ENCODE results near the gene C1RL. TPM values are rescaled to one million over a fixed set of nuclear protein-coding genes. Genes with fewer than 3 reads are reported as not detected.

Gene C1RL
- total RNA-seq, 1 experiment from 2014 or later, result 8.9 TPM

DNA sequence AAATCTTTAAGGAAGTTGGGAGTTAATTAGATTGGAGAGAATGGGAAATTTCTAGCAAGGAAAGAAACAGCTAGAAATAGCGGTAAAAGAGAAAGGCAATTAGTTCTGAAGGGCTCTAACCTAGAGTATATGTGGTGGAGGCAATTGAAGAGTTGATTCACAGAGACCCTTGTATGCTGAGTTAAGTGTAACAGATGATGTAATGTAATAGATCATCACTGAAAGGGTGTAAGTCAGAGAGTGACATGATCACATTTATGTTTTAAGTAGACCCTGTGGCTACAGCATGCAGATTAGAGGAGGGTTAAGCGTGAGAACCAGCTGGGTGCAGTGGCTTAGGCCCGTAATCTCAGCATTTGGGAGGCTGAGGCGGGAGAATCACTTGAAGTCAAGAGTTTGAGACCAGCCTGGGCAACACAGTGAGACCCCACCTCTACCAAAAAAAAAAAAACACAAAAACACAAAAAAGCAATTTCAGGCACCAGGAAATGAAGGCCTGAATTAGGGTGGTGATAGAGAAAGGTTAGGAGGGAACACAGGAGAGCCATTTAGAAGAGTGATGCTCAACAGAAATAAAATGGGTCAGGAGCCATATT lies 16.7 kb upstream of the C1RL start:
- intact Hi-C loops (cut with micrococcal nuclease), result no loop called here
- no peaks in the 10 kb centered on the region for H3K79me2 ChIP-seq (ENCODE audit: low read length)
- DNase-seq, result no peak
- H3K4me1 ChIP-seq (ENCODE audit: insufficient read depth, low read length), result peaks cover 7% of the 10 kb centered on the region; the same call in 1 of the 2 replicates
- H4K20me1 ChIP-seq (ENCODE audit: low read length), result no peaks in the 10 kb centered on the region
- CTCF ChIA-PET, result no interaction called here
- POLR2A ChIA-PET (ENCODE audit: unreplicated experiment), result no interaction called here
- H3K9me3 ChIP-seq (ENCODE audit: low read length), result no peaks in the 10 kb centered on the region
- H3K27ac ChIP-seq (ENCODE audit: low read length), result no peak overlapping the region
- no TSS peak for BruUV-seq (replicated peaks)
- H3K4me2 ChIP-seq (ENCODE audit: low read length), result no peak overlapping the region
- TF ChIP-seq EZH2phosphoT487 (IDR thresholded peaks at IDR 0.05; ENCODE audit: borderline replicate concordance, low read length), result no peak
- TF ChIP-seq, protein P1, sequence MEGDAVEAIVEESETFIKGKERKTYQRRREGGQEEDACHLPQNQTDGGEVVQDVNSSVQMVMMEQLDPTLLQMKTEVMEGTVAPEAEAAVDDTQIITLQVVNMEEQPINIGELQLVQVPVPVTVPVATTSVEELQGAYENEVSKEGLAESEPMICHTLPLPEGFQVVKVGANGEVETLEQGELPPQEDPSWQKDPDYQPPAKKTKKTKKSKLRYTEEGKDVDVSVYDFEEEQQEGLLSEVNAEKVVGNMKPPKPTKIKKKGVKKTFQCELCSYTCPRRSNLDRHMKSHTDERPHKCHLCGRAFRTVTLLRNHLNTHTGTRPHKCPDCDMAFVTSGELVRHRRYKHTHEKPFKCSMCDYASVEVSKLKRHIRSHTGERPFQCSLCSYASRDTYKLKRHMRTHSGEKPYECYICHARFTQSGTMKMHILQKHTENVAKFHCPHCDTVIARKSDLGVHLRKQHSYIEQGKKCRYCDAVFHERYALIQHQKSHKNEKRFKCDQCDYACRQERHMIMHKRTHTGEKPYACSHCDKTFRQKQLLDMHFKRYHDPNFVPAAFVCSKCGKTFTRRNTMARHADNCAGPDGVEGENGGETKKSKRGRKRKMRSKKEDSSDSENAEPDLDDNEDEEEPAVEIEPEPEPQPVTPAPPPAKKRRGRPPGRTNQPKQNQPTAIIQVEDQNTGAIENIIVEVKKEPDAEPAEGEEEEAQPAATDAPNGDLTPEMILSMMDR (conservative IDR thresholded peaks at IDR 0.05; ENCODE audit: low read depth, low read length), result no peak
- no peaks in the 10 kb centered on the region for H3F3A ChIP-seq (ENCODE audit: low read length, unreplicated experiment)
- no peak overlapping the region for H3K4me3 ChIP-seq (ENCODE audit: low read length)
- no peak overlapping the region for H2AFZ ChIP-seq (ENCODE audit: low read length)
- no peaks in the 10 kb centered on the region for H3K27me3 ChIP-seq (ENCODE audit: low read length)
- H3K9ac ChIP-seq (ENCODE audit: low read length), result no peak overlapping the region
- ATAC-seq, result no peak
- H3K36me3 ChIP-seq (ENCODE audit: low read depth, low read length), result no peaks in the 10 kb centered on the region
- H3K9me2 ChIP-seq (replicated peaks; ENCODE audit: low read length), result no peaks in the 10 kb centered on the region

DNA sequence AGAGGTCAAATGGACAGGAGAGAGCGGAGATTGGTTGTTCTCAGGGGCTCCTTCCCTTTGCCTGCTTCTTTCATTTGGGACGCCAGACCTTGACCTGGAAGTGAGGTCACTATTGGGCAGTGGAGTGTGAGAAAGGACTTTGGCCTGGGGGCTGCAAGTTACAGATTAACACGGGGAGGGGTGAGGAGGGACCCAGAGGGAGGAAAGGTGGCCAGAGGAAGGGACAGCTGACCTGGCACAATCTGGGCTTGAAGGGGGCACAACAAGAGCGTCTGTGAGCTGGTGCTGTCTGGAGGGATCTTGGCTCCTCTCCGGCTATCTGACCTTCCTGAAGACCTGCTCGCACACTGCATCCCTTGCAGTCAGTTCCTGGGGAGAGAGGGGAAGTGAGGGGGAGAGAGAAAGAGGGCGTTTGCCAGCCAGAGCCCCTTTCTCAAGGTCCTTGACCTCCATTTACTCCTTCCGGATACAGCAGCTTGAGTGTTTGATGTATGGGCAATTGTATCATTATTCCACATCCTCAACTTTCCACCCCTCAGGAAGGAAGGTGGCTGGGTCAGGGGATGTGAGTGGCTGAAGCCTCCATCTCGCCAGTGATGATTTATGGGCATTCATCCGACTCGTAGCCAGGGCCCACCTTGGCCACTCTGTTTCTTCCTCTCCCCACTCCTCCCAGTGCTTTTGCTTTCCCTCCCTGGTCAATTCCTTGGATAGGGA lies 14.9 kb upstream of the C1RL start:
- Histone ChIP-seq H4K20me1 (ENCODE audit: low read length) (no peaks in the 10 kb centered on the region), H3K79me2 (ENCODE audit: low read length) (no peaks in the 10 kb centered on the region), H3F3A (ENCODE audit: low read length, unreplicated experiment) (no peaks in the 10 kb centered on the region), H3K9me3 (ENCODE audit: low read length) (no peaks in the 10 kb centered on the region), H3K4me2 (ENCODE audit: low read length) (no peak overlapping the region), H3K9me2 (replicated peaks; ENCODE audit: low read length) (no peaks in the 10 kb centered on the region), H3K27ac (ENCODE audit: low read length) (no peak overlapping the region), H3K36me3 (ENCODE audit: low read depth, low read length) (no peaks in the 10 kb centered on the region), H3K27me3 (ENCODE audit: low read length) (no peaks in the 10 kb centered on the region), H3K4me3 (ENCODE audit: low read length) (no peak overlapping the region), H3K9ac (ENCODE audit: low read length) (no peak overlapping the region), H2AFZ (ENCODE audit: low read length) (no peak overlapping the region), H3K4me1 (ENCODE audit: insufficient read depth, low read length) (no peaks in the 10 kb centered on the region)
- no TSS peak for BruUV-seq (replicated peaks)
- DNase-seq (no peak), ATAC-seq (no peak)
- intact Hi-C loops (cut with micrococcal nuclease), result no loop called here
- POLR2A ChIA-PET (ENCODE audit: unreplicated experiment), result no interaction called here
- TF ChIP-seq EZH2phosphoT487 (IDR thresholded peaks at IDR 0.05; ENCODE audit: borderline replicate concordance, low read length), result no peak
- TF ChIP-seq, protein P1 (conservative IDR thresholded peaks at IDR 0.05; ENCODE audit: low read depth, low read length), result no peak
- CTCF ChIA-PET, result no interaction called here

GRCh38 chr12:7122811-7123769 lies 14.1 kb upstream of the C1RL start:
- Histone ChIP-seq H2AFZ (ENCODE audit: low read length) (no peak overlapping the region), H3K9me3 (ENCODE audit: low read length) (no peaks in the 10 kb centered on the region), H4K20me1 (ENCODE audit: low read length) (no peaks in the 10 kb centered on the region), H3K4me2 (ENCODE audit: low read length) (no peak overlapping the region), H3K36me3 (ENCODE audit: low read depth, low read length) (no peaks in the 10 kb centered on the region), H3K9ac (ENCODE audit: low read length) (no peak overlapping the region), H3K4me3 (ENCODE audit: low read length) (no peak overlapping the region), H3K79me2 (ENCODE audit: low read length) (no peaks in the 10 kb centered on the region), H3K27me3 (ENCODE audit: low read length) (no peaks in the 10 kb centered on the region), H3K9me2 (replicated peaks; ENCODE audit: low read length) (no peaks in the 10 kb centered on the region), H3F3A (ENCODE audit: low read length, unreplicated experiment) (no peaks in the 10 kb centered on the region), H3K4me1 (ENCODE audit: insufficient read depth, low read length) (no peaks in the 10 kb centered on the region), H3K27ac (ENCODE audit: low read length) (no peak overlapping the region)
- ChIA-PET POLR2A (ENCODE audit: unreplicated experiment) (no interaction called here), CTCF (no interaction called here)
- ATAC-seq, result no peak
- TF ChIP-seq, protein P1 (conservative IDR thresholded peaks at IDR 0.05; ENCODE audit: low read depth, low read length), result no peak
- TF ChIP-seq EZH2 (IDR thresholded peaks at IDR 0.05; ENCODE audit: low read length, unreplicated experiment), result no peak
- TF ChIP-seq EZH2phosphoT487 (IDR thresholded peaks at IDR 0.05; ENCODE audit: borderline replicate concordance, low read length), result no peak
- DNase-seq, result no peak
- intact Hi-C loops (cut with micrococcal nuclease), result no loop called here
- no TSS peak for BruUV-seq (replicated peaks)

Data from PC-3 (cell line).